ENCODE data around the gene BEST4.
"Not testable (repeated sequence)": the region's sequence is repeated elsewhere in the genome, so short reads cannot be mapped to it uniquely, and the experiment has no call there.

Gene BEST4

DNA sequence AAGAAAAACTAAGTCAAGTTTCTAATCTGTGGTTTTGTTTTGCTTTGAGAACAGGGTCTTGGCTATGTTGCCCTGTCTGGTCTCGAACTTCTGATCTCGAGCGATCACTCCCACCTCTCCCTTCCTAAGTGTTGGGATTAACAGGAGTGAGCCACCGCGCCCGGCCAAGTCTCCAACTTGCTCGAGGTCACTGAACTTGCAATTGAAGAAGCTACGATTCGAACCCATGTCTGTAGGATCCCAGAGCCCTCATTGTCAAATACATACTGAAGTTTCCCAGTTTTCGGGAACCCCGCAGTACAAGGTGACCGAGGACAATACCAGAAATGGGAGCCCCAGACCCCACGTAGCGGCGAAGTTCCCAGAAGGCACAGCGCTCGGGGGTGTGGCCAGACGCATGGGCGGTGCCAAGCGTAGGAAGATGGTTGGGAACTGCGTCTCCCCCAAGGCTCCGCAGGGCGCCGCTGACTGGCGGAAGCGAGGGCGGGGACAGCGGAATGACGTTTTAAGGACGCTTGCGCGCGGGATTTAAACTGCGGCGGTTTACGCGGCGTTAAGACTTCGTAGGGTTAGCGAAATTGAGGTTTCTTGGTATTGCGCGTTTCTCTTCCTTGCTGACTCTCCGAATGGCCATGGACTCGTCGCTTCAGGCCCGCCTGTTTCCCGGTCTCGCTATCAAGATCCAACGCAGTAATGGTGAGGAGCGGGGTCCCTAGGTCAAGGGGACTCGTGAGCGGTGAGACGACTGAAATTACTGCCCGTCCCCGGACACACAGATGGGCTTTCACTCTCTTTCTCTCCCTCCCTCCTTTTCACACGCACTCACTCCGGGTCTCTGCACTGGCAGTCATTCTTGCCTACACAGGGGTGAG is 48.4 kb downstream of the BEST4 start, which contains the start of gene KIF2C (continued):
- TF ChIP-seq, protein P1, sequence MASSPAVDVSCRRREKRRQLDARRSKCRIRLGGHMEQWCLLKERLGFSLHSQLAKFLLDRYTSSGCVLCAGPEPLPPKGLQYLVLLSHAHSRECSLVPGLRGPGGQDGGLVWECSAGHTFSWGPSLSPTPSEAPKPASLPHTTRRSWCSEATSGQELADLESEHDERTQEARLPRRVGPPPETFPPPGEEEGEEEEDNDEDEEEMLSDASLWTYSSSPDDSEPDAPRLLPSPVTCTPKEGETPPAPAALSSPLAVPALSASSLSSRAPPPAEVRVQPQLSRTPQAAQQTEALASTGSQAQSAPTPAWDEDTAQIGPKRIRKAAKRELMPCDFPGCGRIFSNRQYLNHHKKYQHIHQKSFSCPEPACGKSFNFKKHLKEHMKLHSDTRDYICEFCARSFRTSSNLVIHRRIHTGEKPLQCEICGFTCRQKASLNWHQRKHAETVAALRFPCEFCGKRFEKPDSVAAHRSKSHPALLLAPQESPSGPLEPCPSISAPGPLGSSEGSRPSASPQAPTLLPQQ (tag by site-specific recombination; IDR thresholded peaks at IDR 0.05) = 0 out of 2 replicates have a peak, but pooled peaks have one; percentile 43
- peak; percentile 83 for TF ChIP-seq GLIS1 (tag by site-specific recombination; IDR thresholded peaks at IDR 0.05)
- TF ChIP-seq KLF16 (tag by site-specific recombination; IDR thresholded peaks at IDR 0.05) = peak; percentile 80; the same call in 1 of the 2 replicates

DNA sequence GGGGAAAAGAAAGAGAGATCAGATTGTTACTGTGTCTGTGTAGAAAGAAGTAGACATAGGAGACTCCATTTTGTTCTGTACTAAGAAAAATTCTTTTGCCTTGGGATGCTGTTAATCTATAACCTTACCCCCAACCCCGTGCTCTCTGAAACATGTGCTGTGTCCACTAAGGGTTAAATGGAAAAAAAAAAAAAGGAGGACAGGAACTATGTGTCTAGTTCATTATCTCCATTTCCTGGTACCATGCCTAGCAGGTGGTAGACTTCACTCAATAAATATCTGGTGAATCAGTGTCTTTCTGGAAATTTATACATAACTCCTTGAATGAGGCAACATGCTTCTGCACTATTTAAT is 49.0 kb downstream of the BEST4 start:
- not testable (repeated sequence) for H3K9me3 ChIP-seq (ENCODE audit: control insufficient read depth, insufficient read depth, low read depth, low read length); H3K4me1 ChIP-seq (ENCODE audit: control insufficient read depth, insufficient read depth, low read length)
- peaks cover 20 to 29% of the 10 kb centered on the region in 2 experiments for H3K36me3 ChIP-seq (ENCODE audit: control insufficient read depth in 2 of 2, insufficient read depth in 1 of 2, low read length in 2 of 2)
- CTCF ChIA-PET = interaction anchor here (3.4 kb wide), 1 partner anchor 7 kb away, joined by 19 read pairs; the partner anchor contains the start of gene RNU5D-1
- peak overlapping the region; percentile 66 for H3K4me3 ChIP-seq (ENCODE audit: low read depth, low read length)
- peak overlapping the region; percentile 78; the same call in 1 of the 2 replicates for H3K27ac ChIP-seq (ENCODE audit: extremely low read depth, low read depth, low read length)
- TF ChIP-seq, protein P2, sequence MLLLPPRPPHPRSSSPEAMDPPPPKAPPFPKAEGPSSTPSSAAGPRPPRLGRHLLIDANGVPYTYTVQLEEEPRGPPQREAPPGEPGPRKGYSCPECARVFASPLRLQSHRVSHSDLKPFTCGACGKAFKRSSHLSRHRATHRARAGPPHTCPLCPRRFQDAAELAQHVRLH (tag by site-specific recombination; IDR thresholded peaks at IDR 0.05) = 0 out of 2 replicates have a peak, but pooled peaks have one; percentile 14
- POLR2A ChIA-PET = interaction anchor here (0.6 to 2.3 kb wide), 4 partner anchors 8 to 37 kb away, joined by 3 to 15 read pairs (median 6); partner anchors contain the start of genes RNU5D-1 and RPS8

DNA sequence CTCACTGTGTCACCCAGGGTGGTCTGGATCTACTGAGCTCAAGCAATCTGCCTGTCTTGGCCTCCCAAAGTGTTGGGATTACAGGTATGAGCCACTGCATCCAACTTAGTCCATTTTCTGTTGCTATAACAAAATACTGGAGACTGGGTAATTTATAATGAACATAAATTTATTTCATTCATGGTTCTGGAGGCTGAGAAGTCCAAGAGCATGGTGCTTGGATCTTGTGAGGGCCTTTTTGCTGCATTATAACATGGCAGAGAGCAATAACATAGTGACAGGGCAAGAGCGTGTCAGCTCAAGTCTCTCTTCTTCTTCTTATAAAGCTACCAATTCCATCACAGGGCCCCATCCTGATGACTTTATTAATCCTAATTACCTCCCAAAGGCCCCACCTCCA is 52.0 kb downstream of the BEST4 start:
- Histone ChIP-seq H3K36me3 (ENCODE audit: control insufficient read depth in 2 of 2, insufficient read depth in 1 of 2, low read length in 2 of 2) (peaks cover 2 to 3% of the 10 kb centered on the region in 2 experiments; a peak in 2 of 3 replicates), H3K27ac (ENCODE audit: extremely low read depth, low read depth, low read length) (no peak overlapping the region), H3K4me3 (ENCODE audit: low read depth, low read length) (no peak overlapping the region), H3K4me1 (ENCODE audit: control insufficient read depth, insufficient read depth, low read length) (peaks cover 3% of the 10 kb centered on the region; the same call in 1 of the 2 replicates), H3K9me3 (ENCODE audit: control insufficient read depth, insufficient read depth, low read depth, low read length) (no peaks in the 10 kb centered on the region)
- CTCF ChIA-PET = interaction anchor here (0.6 to 0.7 kb wide), 2 partner anchors 54 to 174 kb away, joined by 3 to 4 read pairs; no protein-coding TSS in a partner anchor
- no peak for TF ChIP-seq GLIS1 (tag by site-specific recombination; IDR thresholded peaks at IDR 0.05)
- TF ChIP-seq ZNF280D (tag by site-specific recombination; IDR thresholded peaks at IDR 0.05) = no peak
- no peak for TF ChIP-seq ZNF311 (tag by site-specific recombination; IDR thresholded peaks at IDR 0.05; ENCODE audit: borderline replicate concordance)
- no peak for TF ChIP-seq ZNF530 (tag by site-specific recombination; IDR thresholded peaks at IDR 0.05; ENCODE audit: low read depth)
- TF ChIP-seq, protein P3, sequence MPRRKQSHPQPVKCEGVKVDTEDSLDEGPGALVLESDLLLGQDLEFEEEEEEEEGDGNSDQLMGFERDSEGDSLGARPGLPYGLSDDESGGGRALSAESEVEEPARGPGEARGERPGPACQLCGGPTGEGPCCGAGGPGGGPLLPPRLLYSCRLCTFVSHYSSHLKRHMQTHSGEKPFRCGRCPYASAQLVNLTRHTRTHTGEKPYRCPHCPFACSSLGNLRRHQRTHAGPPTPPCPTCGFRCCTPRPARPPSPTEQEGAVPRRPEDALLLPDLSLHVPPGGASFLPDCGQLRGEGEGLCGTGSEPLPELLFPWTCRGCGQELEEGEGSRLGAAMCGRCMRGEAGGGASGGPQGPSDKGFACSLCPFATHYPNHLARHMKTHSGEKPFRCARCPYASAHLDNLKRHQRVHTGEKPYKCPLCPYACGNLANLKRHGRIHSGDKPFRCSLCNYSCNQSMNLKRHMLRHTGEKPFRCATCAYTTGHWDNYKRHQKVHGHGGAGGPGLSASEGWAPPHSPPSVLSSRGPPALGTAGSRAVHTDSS (tag by site-specific recombination; IDR thresholded peaks at IDR 0.05) = no peak
- POLR2A ChIA-PET = interaction anchor here (0.6 kb wide), 1 partner anchor 9 kb away, joined by 6 read pairs; no protein-coding TSS in a partner anchor

GRCh38 chr1:44733784-44734183 is 54.2 kb downstream of the BEST4 start:
- Histone ChIP-seq H3K4me3 (ENCODE audit: low read depth, low read length) (no peak overlapping the region), H3K27ac (ENCODE audit: extremely low read depth, low read depth, low read length) (no peak overlapping the region), H3K36me3 (ENCODE audit: control insufficient read depth in 2 of 2, insufficient read depth in 1 of 2, low read length in 2 of 2) (no peaks in the 10 kb centered on the region), H3K4me1 (ENCODE audit: control insufficient read depth, insufficient read depth, low read length) (no peaks in the 10 kb centered on the region), H3K9me3 (ENCODE audit: control insufficient read depth, insufficient read depth, low read depth, low read length) (no peaks in the 10 kb centered on the region)
- ChIA-PET CTCF (interaction anchor here (0.7 to 7.9 kb wide), 4 partner anchors 15 to 1465 kb away, joined by 3 to 87 read pairs (median 4); partner anchors contain the start of gene POMGNT1), POLR2A (interaction anchor here (5.2 kb wide), 1 partner anchor 13 kb away, joined by 102 read pairs; no protein-coding TSS in a partner anchor)
- TF ChIP-seq, protein P4, sequence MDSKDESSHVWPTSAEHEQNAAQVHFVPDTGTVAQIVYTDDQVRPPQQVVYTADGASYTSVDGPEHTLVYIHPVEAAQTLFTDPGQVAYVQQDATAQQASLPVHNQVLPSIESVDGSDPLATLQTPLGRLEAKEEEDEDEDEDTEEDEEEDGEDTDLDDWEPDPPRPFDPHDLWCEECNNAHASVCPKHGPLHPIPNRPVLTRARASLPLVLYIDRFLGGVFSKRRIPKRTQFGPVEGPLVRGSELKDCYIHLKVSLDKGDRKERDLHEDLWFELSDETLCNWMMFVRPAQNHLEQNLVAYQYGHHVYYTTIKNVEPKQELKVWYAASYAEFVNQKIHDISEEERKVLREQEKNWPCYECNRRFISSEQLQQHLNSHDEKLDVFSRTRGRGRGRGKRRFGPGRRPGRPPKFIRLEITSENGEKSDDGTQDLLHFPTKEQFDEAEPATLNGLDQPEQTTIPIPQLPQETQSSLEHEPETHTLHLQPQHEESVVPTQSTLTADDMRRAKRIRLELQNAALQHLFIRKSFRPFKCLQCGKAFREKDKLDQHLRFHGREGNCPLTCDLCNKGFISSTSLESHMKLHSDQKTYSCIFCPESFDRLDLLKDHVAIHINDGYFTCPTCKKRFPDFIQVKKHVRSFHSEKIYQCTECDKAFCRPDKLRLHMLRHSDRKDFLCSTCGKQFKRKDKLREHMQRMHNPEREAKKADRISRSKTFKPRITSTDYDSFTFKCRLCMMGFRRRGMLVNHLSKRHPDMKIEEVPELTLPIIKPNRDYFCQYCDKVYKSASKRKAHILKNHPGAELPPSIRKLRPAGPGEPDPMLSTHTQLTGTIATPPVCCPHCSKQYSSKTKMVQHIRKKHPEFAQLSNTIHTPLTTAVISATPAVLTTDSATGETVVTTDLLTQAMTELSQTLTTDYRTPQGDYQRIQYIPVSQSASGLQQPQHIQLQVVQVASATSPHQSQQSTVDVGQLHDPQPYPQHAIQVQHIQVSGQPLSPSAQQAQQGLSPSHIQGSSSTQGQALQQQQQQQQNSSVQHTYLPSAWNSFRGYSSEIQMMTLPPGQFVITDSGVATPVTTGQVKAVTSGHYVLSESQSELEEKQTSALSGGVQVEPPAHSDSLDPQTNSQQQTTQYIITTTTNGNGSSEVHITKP (tag by site-specific recombination; IDR thresholded peaks at IDR 0.05) = peak; percentile 86
- TF ChIP-seq ZNF274 (IDR thresholded peaks at IDR 0.05; ENCODE audit: low read length) = no peak
- TF ChIP-seq ZNF274 (tag by site-specific recombination; IDR thresholded peaks at IDR 0.05; ENCODE audit: borderline replicate concordance) = no peak
- TF ChIP-seq SCRT2 (tag by site-specific recombination; IDR thresholded peaks at IDR 0.05) = 0 out of 2 replicates have a peak, but pooled peaks have one; percentile 48

Measured in HEK293 (cell line).